ENCODE measurements around the gene FAIM.

GRCh38 chr3:138678086-138678485 is 69.5 kb downstream of the FAIM start:
- TF ChIP-seq SOX15 (CRISPR knock-in tag; IDR thresholded peaks at IDR 0.05) (no peak), CREM (CRISPR knock-in tag; IDR thresholded peaks at IDR 0.05) (no peak), CTCF (IDR thresholded peaks at IDR 0.05) (no peak), MXD4 (CRISPR knock-in tag; IDR thresholded peaks at IDR 0.05; ENCODE audit: borderline replicate concordance) (no peak)

Measured in WTC11 (cell line).